ENCODE results near the gene SNIP1. TPM values are rescaled to one million over a fixed set of nuclear protein-coding genes. Genes with fewer than 3 reads are reported as not detected.

The SNIP1 gene
- total RNA-seq, result 10.0 and 14.1 TPM in 2 replicates

GRCh38 chr1:37553927-37554808 is at the start of gene SNIP1:
TSS of gene SNIP1 (minus strand) at chr1:37554293. CDS start at chr1:37554229, 64 bp downstream.

GRCh38 chr1:37595440-37596181 is 41.5 kb upstream of the SNIP1 start, which contains the start of gene GNL2:
TSS of gene GNL2 (minus strand) at chr1:37595937. CDS start at chr1:37595822, 115 bp downstream.

GRCh38 chr1:37556712-37557196 is 2.7 kb upstream of the SNIP1 start, which contains the start of gene DNALI1:
TSS of gene DNALI1 (plus strand) at chr1:37556940. CDS start at chr1:37556995, 55 bp downstream.

GRCh38 chr1:37514350-37515184 is 39.5 kb downstream of the SNIP1 start, which contains the start of gene MEAF6:
TSS of gene MEAF6 (minus strand) at chr1:37514766. CDS start at chr1:37514746, 20 bp downstream.

Other genes starting within 250 kb of the SNIP1 start
- gene ZC3H12A, start 79.7 kb downstream of the SNIP1 start, total RNA-seq, result 12.9 TPM in 2 replicates
- gene MEAF6, start 39.5 kb downstream of the SNIP1 start, total RNA-seq, result 34.7 and 46.9 TPM in 2 replicates
- 1.7 and 4.0 TPM in 2 replicates for gene DNALI1, start 2.6 kb upstream of the SNIP1 start, total RNA-seq
- gene GNL2, start 41.6 kb upstream of the SNIP1 start, total RNA-seq, result 59.7 and 70.9 TPM in 2 replicates
- gene RSPO1, start 80.6 kb upstream of the SNIP1 start, total RNA-seq, result 0.74 and 1.00 TPM in 2 replicates
- 0.74 and 1.00 TPM in 2 replicates for gene CDCA8, start 138.2 kb upstream of the SNIP1 start, total RNA-seq
- 0.14 TPM in 1 of 2 replicates, not detected in the other for gene EPHA10, start 210.8 kb upstream of the SNIP1 start, total RNA-seq
- gene MANEAL, start 239.6 kb upstream of the SNIP1 start, total RNA-seq, result 0.28 and 0.46 TPM in 2 replicates